Fibroblast of lung (primary cell): ENCODE results near the gene CIC.

Experiments used
- EZH2 ChIP-seq: IDR thresholded peaks from 2 replicates; pipeline ENCODE4 v1.5.1; 2012; ENCODE audit warnings: low read length, control low read depth, mild to moderate bottlenecking; ENCODE audit errors: missing control alignments
- TF ChIP-seq, protein P1 (sequence below), 2 donors: IDR thresholded peaks in 1 of 2; conservative IDR thresholded peaks in 1 of 2; 1 replicate in 1 of 2; 2 replicates in 1 of 2; pipeline ENCODE4 v1.5.1; 2011 to 2012; ENCODE audit warnings: low read length in 2 of 2, control low read depth in 1 of 2, inconsistent platforms in 1 of 2, low read depth in 1 of 2, mild to moderate bottlenecking in 1 of 2

DNA sequence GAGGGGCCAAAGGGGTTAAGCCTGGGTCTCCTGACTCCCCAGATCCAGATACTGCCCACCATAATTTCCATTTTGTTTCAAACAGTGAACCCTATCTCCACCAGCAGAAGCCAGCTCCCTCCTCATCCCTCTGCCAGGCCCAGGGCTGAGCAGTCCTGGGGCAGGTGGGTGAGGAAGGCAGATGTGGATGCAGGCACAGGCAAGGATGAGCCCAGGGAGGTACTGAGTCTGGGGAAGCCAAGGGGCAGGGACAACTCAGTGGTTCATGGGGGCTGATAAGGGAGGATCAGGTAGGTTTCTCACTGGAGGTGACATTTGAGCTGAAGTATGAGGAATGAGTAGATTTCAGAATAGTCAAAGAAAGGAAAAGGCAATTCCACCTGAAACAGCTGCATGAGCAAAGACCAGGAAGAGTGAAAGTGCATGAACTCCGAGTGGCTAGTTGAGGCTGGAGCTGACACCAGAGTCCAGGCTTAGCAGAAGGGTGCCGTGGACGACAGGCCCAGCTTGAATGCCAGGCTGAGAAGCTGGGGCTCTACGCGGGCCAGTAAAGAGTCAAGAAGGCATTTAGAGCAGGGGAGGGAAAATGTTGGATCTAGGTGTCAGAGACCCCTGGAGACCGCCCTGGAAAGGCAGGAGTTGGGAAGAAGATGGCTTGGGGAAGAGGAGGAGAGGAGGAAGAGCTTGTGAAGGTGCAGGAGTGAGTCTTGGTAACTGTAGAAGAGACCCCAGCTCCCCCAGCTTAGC lies 10.3 kb downstream of the CIC start:
- TF ChIP-seq, protein P1, sequence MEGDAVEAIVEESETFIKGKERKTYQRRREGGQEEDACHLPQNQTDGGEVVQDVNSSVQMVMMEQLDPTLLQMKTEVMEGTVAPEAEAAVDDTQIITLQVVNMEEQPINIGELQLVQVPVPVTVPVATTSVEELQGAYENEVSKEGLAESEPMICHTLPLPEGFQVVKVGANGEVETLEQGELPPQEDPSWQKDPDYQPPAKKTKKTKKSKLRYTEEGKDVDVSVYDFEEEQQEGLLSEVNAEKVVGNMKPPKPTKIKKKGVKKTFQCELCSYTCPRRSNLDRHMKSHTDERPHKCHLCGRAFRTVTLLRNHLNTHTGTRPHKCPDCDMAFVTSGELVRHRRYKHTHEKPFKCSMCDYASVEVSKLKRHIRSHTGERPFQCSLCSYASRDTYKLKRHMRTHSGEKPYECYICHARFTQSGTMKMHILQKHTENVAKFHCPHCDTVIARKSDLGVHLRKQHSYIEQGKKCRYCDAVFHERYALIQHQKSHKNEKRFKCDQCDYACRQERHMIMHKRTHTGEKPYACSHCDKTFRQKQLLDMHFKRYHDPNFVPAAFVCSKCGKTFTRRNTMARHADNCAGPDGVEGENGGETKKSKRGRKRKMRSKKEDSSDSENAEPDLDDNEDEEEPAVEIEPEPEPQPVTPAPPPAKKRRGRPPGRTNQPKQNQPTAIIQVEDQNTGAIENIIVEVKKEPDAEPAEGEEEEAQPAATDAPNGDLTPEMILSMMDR (conservative IDR thresholded peaks at IDR 0.05 in 1 of 2, IDR thresholded peaks at IDR 0.05 in 1 of 2; ENCODE audit: low read depth in 1 of 2, low read length in 2 of 2) = no peak
- TF ChIP-seq EZH2 = no peak
